ENCODE measurements around the gene ZNF625. TPM values are rescaled to one million over a fixed set of nuclear protein-coding genes. Genes with fewer than 3 reads are reported as not detected.

ZNF625 gene
- total and polyA plus RNA-seq, 2 experiments from 2014 or later, result 12.9 to 18.6 TPM

GRCh38 chr19:12187625-12188024 is 31.1 kb upstream of the ZNF625 start (continued):
- TF ChIP-seq ZNF462 (CRISPR knock-in tag; IDR thresholded peaks at IDR 0.05) (no peak), NANOG (IDR thresholded peaks at IDR 0.05; ENCODE audit: borderline replicate concordance) (no peak), EZH2 (IDR thresholded peaks at IDR 0.05; ENCODE audit: low read depth, unreplicated experiment) (no peak), CREB1 (CRISPR knock-in tag; IDR thresholded peaks at IDR 0.05; ENCODE audit: low read depth) (no peak), CTCF (conservative IDR thresholded peaks at IDR 0.05; ENCODE audit: low read depth in 2 of 2) (no peak), STAT1 (IDR thresholded peaks at IDR 0.05; ENCODE audit: unreplicated experiment) (no peak), POLR2AphosphoS5 (IDR thresholded peaks at IDR 0.05; ENCODE audit: low read depth) (no peak)

- Histone ChIP-seq H3K36me3 (ENCODE audit: insufficient read depth) (no peaks in the 10 kb centered on the region; the same call in 1 of the 2 replicates), H3K27me3 (ENCODE audit: insufficient read depth) (no peaks in the 10 kb centered on the region), H3K9me2 (ENCODE audit: insufficient read depth) (no peaks in the 10 kb centered on the region), H2AFZ (no peak overlapping the region), H3K4me1 (ENCODE audit: insufficient read depth) (peaks cover 10% of the 10 kb centered on the region), H3F3A (replicated peaks; ENCODE audit: low read depth) (no peaks in the 10 kb centered on the region), H3K27ac (ENCODE audit: low read depth) (no peak overlapping the region), H4K20me1 (replicated peaks; ENCODE audit: insufficient read depth) (no peaks in the 10 kb centered on the region), H3K79me2 (replicated peaks; ENCODE audit: insufficient read depth) (peaks cover 34% of the 10 kb centered on the region), H3K4me2 (no peak overlapping the region), H3K4me3 (no peak overlapping the region)
- Mint-ChIP-seq H3K4me1 (peaks cover 3% of the 10 kb centered on the region; the same call in 2 of the 3 replicates), H3K9me3 (peaks cover 62% of the 10 kb centered on the region), H3K27me3 (ENCODE audit: insufficient read depth, low read depth, poor library complexity) (no peaks in the 10 kb centered on the region), H3K27ac (no peak overlapping the region), H3K36me3 (ENCODE audit: low read depth) (peaks cover 68% of the 10 kb centered on the region), H3K4me3 (no peak overlapping the region)
- DNase-seq (ENCODE audit: low spot score), result no peak
- no peak for ATAC-seq
- no peak for TF ChIP-seq REST (IDR thresholded peaks at IDR 0.05; ENCODE audit: unreplicated experiment)
- TF ChIP-seq CREB1 (CRISPR knock-in tag; IDR thresholded peaks at IDR 0.05; ENCODE audit: low read depth), result no peak
- no peak for TF ChIP-seq JUNB (IDR thresholded peaks at IDR 0.05; ENCODE audit: unreplicated experiment)
- no peak for TF ChIP-seq ETS1 (IDR thresholded peaks at IDR 0.05)
- TF ChIP-seq CTCF (conservative IDR thresholded peaks at IDR 0.05; ENCODE audit: low read depth in 2 of 2), result no peak
These were observed 23.8 kb upstream of the ZNF625 start for GRCh38 chr19:12180377-12180776.
